Liver (tissue), 9 donors: ENCODE measurements around the gene NEB. TPM values are rescaled to one million over a fixed set of nuclear protein-coding genes. Genes with fewer than 3 reads are reported as not detected.

Experiments used
- DNase-seq: peaks from one replicate; pipeline ENCODE4 v3.0.0-alpha.2; 2017; ENCODE audit warnings: low spot score
- H3K27ac ChIP-seq, 2 donors: one replicate each; pipeline ENCODE4 v1.7.0; 2013; ENCODE audit warnings: inconsistent platforms in 2 of 2, low read length in 2 of 2, control low read depth in 1 of 2, low read depth in 1 of 2, mild to moderate bottlenecking in 1 of 2
- H3K27me3 ChIP-seq, 4 donors: one replicate each; pipeline versions ENCODE4 v1.6.1 to v1.7.0; 2013; ENCODE audit warnings: low read length in 3 of 4, inconsistent platforms in 1 of 4, mild to moderate bottlenecking in 1 of 4, moderate library complexity in 1 of 4; ENCODE audit not compliant: control insufficient read depth in 4 of 4, insufficient read depth in 4 of 4
- H3K36me3 ChIP-seq, 4 donors: one replicate each; pipeline versions ENCODE4 v1.6.1 to v1.7.0; 2013; ENCODE audit warnings: low read length in 3 of 4, mild to moderate bottlenecking in 3 of 4, low read depth in 1 of 4, moderate library complexity in 1 of 4; ENCODE audit not compliant: control insufficient read depth in 4 of 4, insufficient read depth in 3 of 4
- H3K4me1 ChIP-seq, 4 donors: one replicate each; pipeline versions ENCODE4 v1.6.1 to v1.7.0; 2013; ENCODE audit warnings: low read length in 3 of 4, mild to moderate bottlenecking in 3 of 4, moderate library complexity in 1 of 4; ENCODE audit not compliant: control insufficient read depth in 4 of 4, insufficient read depth in 4 of 4
- H3K4me3 ChIP-seq, 3 donors: one replicate each; pipeline versions ENCODE4 v1.6.1 to v1.7.0; 2013; ENCODE audit warnings: low read length in 3 of 3, control low read depth in 1 of 3, low read depth in 1 of 3, mild to moderate bottlenecking in 1 of 3
- H3K9ac ChIP-seq, 2 donors: one replicate each; pipeline ENCODE4 v1.7.0; 2013; ENCODE audit warnings: low read length in 2 of 2, mild to moderate bottlenecking in 2 of 2, moderate library complexity in 2 of 2, control low read depth in 1 of 2, low read depth in 1 of 2
- H3K9me3 ChIP-seq, 4 donors: one replicate each; pipeline versions ENCODE4 v1.6.1 to v1.7.0; 2013; ENCODE audit warnings: low read length in 3 of 4; ENCODE audit not compliant: control insufficient read depth in 4 of 4
- EGR1 ChIP-seq, 2 donors: IDR thresholded peaks; 2 replicates each; pipeline ENCODE4 v1.6.1; 2016 to 2018; ENCODE audit warnings: antibody characterized with exemption in 2 of 2, low read depth in 2 of 2
- FOXA1 ChIP-seq: IDR thresholded peaks from 2 replicates; pipeline ENCODE4 v1.6.1; 2016; ENCODE audit warnings: antibody characterized with exemption
- FOXA2 ChIP-seq: IDR thresholded peaks from 2 replicates; pipeline ENCODE4 v1.6.1; 2016; ENCODE audit warnings: antibody characterized with exemption
- GABPA ChIP-seq, 2 donors: IDR thresholded peaks in 1 of 2; conservative IDR thresholded peaks in 1 of 2; 2 replicates each; pipeline ENCODE4 v1.6.1; 2016; ENCODE audit warnings: antibody characterized with exemption in 2 of 2, mild to moderate bottlenecking in 1 of 2, moderate library complexity in 1 of 2
- HNF4A ChIP-seq, 2 donors: conservative IDR thresholded peaks; 2 replicates each; pipeline ENCODE4 v1.6.1; 2016; ENCODE audit warnings: antibody characterized with exemption in 2 of 2, mild to moderate bottlenecking in 2 of 2
- HNF4G ChIP-seq: IDR thresholded peaks from 2 replicates; pipeline ENCODE4 v1.6.1; 2016; ENCODE audit warnings: antibody characterized with exemption
- MAX ChIP-seq: IDR thresholded peaks from 2 replicates; pipeline ENCODE4 v1.6.1; 2016; ENCODE audit warnings: antibody characterized with exemption
- RAD21 ChIP-seq, 2 donors: IDR thresholded peaks; 2 replicates each; pipeline ENCODE4 v1.6.1; 2016; ENCODE audit warnings: antibody characterized with exemption in 2 of 2, mild to moderate bottlenecking in 2 of 2
- REST ChIP-seq: IDR thresholded peaks from 2 replicates; pipeline ENCODE4 v1.6.1; 2016; ENCODE audit warnings: antibody characterized with exemption, mild to moderate bottlenecking
- SP1 ChIP-seq: IDR thresholded peaks from 2 replicates; pipeline ENCODE4 v1.6.1; 2018; ENCODE audit warnings: antibody characterized with exemption, mild to moderate bottlenecking
- YY1 ChIP-seq: IDR thresholded peaks from 2 replicates; pipeline ENCODE4 v1.6.1; 2016; ENCODE audit warnings: antibody characterized with exemption, mild to moderate bottlenecking
- ZBTB33 ChIP-seq: IDR thresholded peaks from 2 replicates; pipeline ENCODE4 v1.6.1; 2016; ENCODE audit warnings: antibody characterized with exemption
- WGBS: extraction: QIAGEN DNeasy Blood & Tissue Kit; methylation state at CpG from one replicate; pipeline ENCODE4 v1.1.7; 2013; 5-methylcytosine and 5-hydroxymethylcytosine counted together
- polyA plus RNA-seq, 2 donors: library from polyadenylated mRNA; stranded (reverse) in 1 of 2; unstranded in 1 of 2; fragments of 200-250 nt in 1 of 2; fragments of >200 nt in 1 of 2; fragmentation: Nextera tagmentation in 1 of 2; extraction: Ambion mirVana in 1 of 2; gene quantifications; one replicate each; pipeline versions ENCODE4 v1.2.1 to v1.2.3, GENCODE V29; 2013 to 2015
- total RNA-seq, 2 donors: library from RNA; depleted of rRNA; stranded (reverse); fragments of >200 nt; gene quantifications; one replicate each; pipeline ENCODE4 v1.2.3, GENCODE V29; 2014
- TF ChIP-seq, protein P1 (sequence below): fragments of 150-350 bp; IDR thresholded peaks from 2 replicates; pipeline ENCODE4 v1.5.1; 2017; ENCODE audit warnings: improper control_type of control experiment, low read depth, low read length; ENCODE audit not compliant: missing input control
- TF ChIP-seq, protein P2 (sequence below): IDR thresholded peaks from 2 replicates; pipeline ENCODE4 v1.6.1; 2016; ENCODE audit warnings: antibody characterized with exemption
- donor health status: healthy.
- donor health status: healthy.
- donor health status: healthy.
- donor health status: healthy.
- donor health status: healthy.

Gene NEB
- total and polyA plus RNA-seq, 4 donors = 0.28 to 6.4 (median 2.7) TPM

DNA sequence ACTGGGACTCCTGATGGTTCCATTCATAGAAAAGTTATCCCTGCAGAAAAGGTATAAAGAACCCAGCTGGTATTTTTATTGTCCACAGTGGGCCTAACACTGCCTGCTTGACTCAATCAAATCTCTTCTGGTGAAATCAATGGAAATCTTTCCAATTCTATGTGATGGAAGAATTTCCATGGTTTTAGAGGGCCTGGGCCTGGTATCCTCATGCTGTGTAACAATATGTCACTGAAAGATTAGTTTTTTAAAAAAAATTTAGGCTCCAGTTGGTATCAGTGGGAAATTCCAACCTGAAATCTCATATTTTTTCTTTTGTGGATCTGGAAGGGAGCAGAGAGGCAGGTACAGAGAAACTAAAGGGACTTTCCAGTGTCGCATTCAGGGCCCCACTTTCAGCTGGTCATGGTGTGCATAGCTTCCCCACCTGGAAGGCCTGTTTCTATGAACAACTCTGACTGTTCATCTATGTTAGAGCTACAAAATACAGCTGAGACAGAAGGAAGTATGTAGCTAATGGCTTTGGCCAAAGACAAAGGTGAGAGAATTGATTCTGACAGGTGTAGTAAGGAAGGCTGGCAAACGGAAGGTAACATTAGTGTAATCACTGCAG lies 20.9 kb downstream of the NEB start:
- no peak for TF ChIP-seq ZBTB33
- TF ChIP-seq MAX = no peak
- TF ChIP-seq FOXA1 = no peak
- no peak for TF ChIP-seq GABPA (IDR thresholded peaks at IDR 0.05 in 1 of 2, conservative IDR thresholded peaks at IDR 0.05 in 1 of 2)
- TF ChIP-seq EGR1 (IDR thresholded peaks at IDR 0.05; ENCODE audit: low read depth in 2 of 2) = no peak
- no peak for TF ChIP-seq REST
- no peak for TF ChIP-seq RAD21 (IDR thresholded peaks at IDR 0.05)
- TF ChIP-seq SP1 = no peak
- TF ChIP-seq, protein P1, sequence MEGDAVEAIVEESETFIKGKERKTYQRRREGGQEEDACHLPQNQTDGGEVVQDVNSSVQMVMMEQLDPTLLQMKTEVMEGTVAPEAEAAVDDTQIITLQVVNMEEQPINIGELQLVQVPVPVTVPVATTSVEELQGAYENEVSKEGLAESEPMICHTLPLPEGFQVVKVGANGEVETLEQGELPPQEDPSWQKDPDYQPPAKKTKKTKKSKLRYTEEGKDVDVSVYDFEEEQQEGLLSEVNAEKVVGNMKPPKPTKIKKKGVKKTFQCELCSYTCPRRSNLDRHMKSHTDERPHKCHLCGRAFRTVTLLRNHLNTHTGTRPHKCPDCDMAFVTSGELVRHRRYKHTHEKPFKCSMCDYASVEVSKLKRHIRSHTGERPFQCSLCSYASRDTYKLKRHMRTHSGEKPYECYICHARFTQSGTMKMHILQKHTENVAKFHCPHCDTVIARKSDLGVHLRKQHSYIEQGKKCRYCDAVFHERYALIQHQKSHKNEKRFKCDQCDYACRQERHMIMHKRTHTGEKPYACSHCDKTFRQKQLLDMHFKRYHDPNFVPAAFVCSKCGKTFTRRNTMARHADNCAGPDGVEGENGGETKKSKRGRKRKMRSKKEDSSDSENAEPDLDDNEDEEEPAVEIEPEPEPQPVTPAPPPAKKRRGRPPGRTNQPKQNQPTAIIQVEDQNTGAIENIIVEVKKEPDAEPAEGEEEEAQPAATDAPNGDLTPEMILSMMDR = no peak
- no peak for TF ChIP-seq HNF4A (conservative IDR thresholded peaks at IDR 0.05)
- TF ChIP-seq FOXA2 = no peak
- Histone ChIP-seq H3K27me3 (no peaks in the 10 kb centered on the region), H3K4me3 (no peak overlapping the region), H3K9me3 (no peaks in the 10 kb centered on the region), H3K9ac (no peak overlapping the region), H3K36me3 (no peaks in the 10 kb centered on the region), H3K4me1 (no peaks in the 10 kb centered on the region), H3K27ac (no peak overlapping the region)
- WGBS = 88% methylated on average over 2 of the region's 2 CpGs
- DNase-seq = no peak

DNA sequence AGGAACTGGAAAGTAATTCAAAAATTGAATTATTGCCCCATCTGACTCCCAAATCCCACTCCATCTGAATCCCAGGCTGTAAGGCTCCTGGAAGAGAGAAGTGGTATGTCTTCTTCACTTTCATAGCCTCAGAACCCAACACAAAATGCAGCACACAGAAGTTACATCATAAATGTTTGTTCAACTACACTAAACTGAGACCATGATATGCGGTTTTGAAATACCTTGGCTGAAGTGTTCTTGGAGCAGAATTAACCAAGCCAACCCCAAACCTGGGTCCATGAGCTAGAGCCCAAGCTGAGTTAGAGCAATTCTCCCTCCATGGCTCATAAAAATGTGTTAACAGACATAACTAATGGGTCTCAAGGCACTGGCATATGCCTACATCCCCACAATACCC lies 23.3 kb downstream of the NEB start:
- H3K4me1 ChIP-seq = no peaks in the 10 kb centered on the region
- no peak overlapping the region for H3K27ac ChIP-seq
- no peak overlapping the region for H3K9ac ChIP-seq
- H3K36me3 ChIP-seq = no peaks in the 10 kb centered on the region
- TF ChIP-seq REST = no peak
- TF ChIP-seq SP1 = no peak
- TF ChIP-seq GABPA (IDR thresholded peaks at IDR 0.05 in 1 of 2, conservative IDR thresholded peaks at IDR 0.05 in 1 of 2) = no peak
- TF ChIP-seq YY1 = no peak
- TF ChIP-seq HNF4G = no peak
- no peak for TF ChIP-seq MAX
- TF ChIP-seq, protein P2, sequence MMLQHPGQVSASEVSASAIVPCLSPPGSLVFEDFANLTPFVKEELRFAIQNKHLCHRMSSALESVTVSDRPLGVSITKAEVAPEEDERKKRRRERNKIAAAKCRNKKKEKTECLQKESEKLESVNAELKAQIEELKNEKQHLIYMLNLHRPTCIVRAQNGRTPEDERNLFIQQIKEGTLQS = no peak
- TF ChIP-seq EGR1 (IDR thresholded peaks at IDR 0.05; ENCODE audit: low read depth in 2 of 2) = no peak
- TF ChIP-seq, protein P1 = no peak
- no peaks in the 10 kb centered on the region for H3K27me3 ChIP-seq
- DNase-seq = no peak
- H3K4me3 ChIP-seq = no peak overlapping the region
- WGBS = 47% methylated on average over 1 of the region's 1 CpG
- H3K9me3 ChIP-seq = no peaks in the 10 kb centered on the region
